Smooth muscle cell (in vitro differentiated cells): ENCODE data around the gene ALDOA. TPM values are rescaled to one million over a fixed set of nuclear protein-coding genes. Genes with fewer than 3 reads are reported as not detected.

Experiments used
- DNase-seq: peaks from one replicate; lab custom pipeline; 2025; ENCODE audit not compliant: unreplicated experiment; lab: John Stamatoyannopoulos, UW
- H2AFZ ChIP-seq: fragments of 200-600 bp; sonication (generic); 2 replicates; pipeline ENCODE4 v1.6.0; 2016; ENCODE audit warnings: antibody characterized with exemption, low read depth, mild to moderate bottlenecking
- H3F3A ChIP-seq: fragments of 200-600 bp; sonication (generic); 2 replicates; pipeline ENCODE4 v1.6.0; 2017; ENCODE audit warnings: antibody characterized with exemption, low read depth
- H3K27ac ChIP-seq: fragments of 200-600 bp; sonication (generic); 2 replicates; pipeline ENCODE4 v1.5.1; 2016; ENCODE audit warnings: low read depth, mild to moderate bottlenecking
- H3K27me3 ChIP-seq: fragments of 200-600 bp; sonication (generic); 2 replicates; pipeline ENCODE4 v1.6.1; 2016; ENCODE audit warnings: low read depth, mild to moderate bottlenecking
- H3K36me3 ChIP-seq: fragments of 200-600 bp; sonication (generic); 2 replicates; pipeline ENCODE4 v1.5.1; 2016; ENCODE audit warnings: low read depth
- H3K4me1 ChIP-seq: fragments of 200-600 bp; sonication (generic); 2 replicates; pipeline ENCODE4 v1.5.1; 2016; ENCODE audit warnings: low read depth
- H3K4me2 ChIP-seq: fragments of 200-600 bp; sonication (generic); 2 replicates; pipeline ENCODE4 v1.6.0; 2016; ENCODE audit warnings: mild to moderate bottlenecking
- H3K4me3 ChIP-seq: fragments of 200-600 bp; sonication (generic); 2 replicates; pipeline ENCODE4 v1.5.1; 2016; ENCODE audit warnings: mild to moderate bottlenecking
- H3K79me2 ChIP-seq: fragments of 200-600 bp; sonication (generic); 2 replicates; pipeline ENCODE4 v1.6.0; 2016; ENCODE audit warnings: low read depth, mild to moderate bottlenecking
- H3K9ac ChIP-seq: fragments of 200-600 bp; sonication (generic); 2 replicates; pipeline ENCODE4 v1.6.0; 2016; ENCODE audit warnings: low read depth
- H3K9me3 ChIP-seq: fragments of 200-600 bp; sonication (generic); replicated peaks from 2 replicates; pipeline ENCODE4 v1.5.1; 2016; ENCODE audit warnings: low read depth
- H4K20me1 ChIP-seq: fragments of 200-600 bp; sonication (generic); 2 replicates; pipeline ENCODE4 v1.6.0; 2016; ENCODE audit warnings: low read depth
- CTCF ChIP-seq: fragments of 200-600 bp; sonication (generic); IDR thresholded peaks from 2 replicates; pipeline ENCODE4 v1.5.1; 2017; ENCODE audit warnings: borderline replicate concordance, mild to moderate bottlenecking, antibody characterized with exemption; ENCODE audit not compliant: insufficient read depth, poor library complexity, severe bottlenecking
- WGBS: methylation state at CpG from one replicate; pipeline ENCODE4 v1.1.7; 2016; ENCODE audit warnings: low lambda C conversion rate; 5-methylcytosine and 5-hydroxymethylcytosine counted together
- polyA plus RNA-seq: library from polyadenylated mRNA; unstranded; fragments of >200 nt; fragmentation: Nextera tagmentation; extraction: Ambion mirVana; gene quantifications from 2 replicates; pipeline ENCODE4 v1.2.1, GENCODE V29; 2016
- total RNA-seq: library from RNA; depleted of rRNA; stranded (reverse); fragments of >200 nt; gene quantifications from 2 replicates; pipeline ENCODE4 v1.2.3, GENCODE V29; 2014

The ALDOA gene
- total and polyA plus RNA-seq, 2 experiments from 2014 or later = 1,146 to 2,856 TPM

- no peak for TF ChIP-seq CTCF
- WGBS = 96% methylated on average over 29 of the region's 31 CpGs
- peak overlapping the region; percentile 45 for H3K27ac ChIP-seq
- H3F3A ChIP-seq = peaks cover 57% of the 10 kb centered on the region
- H3K4me2 ChIP-seq = peak overlapping the region; percentile 98
- H2AFZ ChIP-seq = no peak overlapping the region
- no peak overlapping the region for H3K9ac ChIP-seq
- no peaks in the 10 kb centered on the region for H3K36me3 ChIP-seq
- no peak overlapping the region for H3K4me3 ChIP-seq
- DNase-seq = no peak
- H3K27me3 ChIP-seq = no peaks in the 10 kb centered on the region
- no peaks in the 10 kb centered on the region for H3K9me3 ChIP-seq
- peaks cover 18% of the 10 kb centered on the region for H3K4me1 ChIP-seq
- H3K79me2 ChIP-seq = peaks cover 64% of the 10 kb centered on the region
- H4K20me1 ChIP-seq = peaks cover 69% of the 10 kb centered on the region
Measured at GRCh38 chr16:30069611-30070462, 4.3 kb downstream of the ALDOA start.

GRCh38 chr16:30070490-30070889 is 4.9 kb downstream of the ALDOA start:
- Histone ChIP-seq H3K27ac (peak overlapping the region; percentile 45), H3K27me3 (no peaks in the 10 kb centered on the region), H3K9ac (no peak overlapping the region), H3K9me3 (no peaks in the 10 kb centered on the region), H4K20me1 (peaks cover 69% of the 10 kb centered on the region), H3F3A (peaks cover 61% of the 10 kb centered on the region), H2AFZ (no peak overlapping the region), H3K79me2 (peaks cover 64% of the 10 kb centered on the region), H3K4me2 (peak overlapping the region; percentile 98), H3K36me3 (no peaks in the 10 kb centered on the region), H3K4me1 (peaks cover 18% of the 10 kb centered on the region), H3K4me3 (no peak overlapping the region)
- DNase-seq = no peak
- no peak for TF ChIP-seq CTCF

GRCh38 chr16:30075503-30076275 is 10.1 kb downstream of the ALDOA start, which contains the start of gene PPP4C:
PPP4C (plus strand) TSS chr16:30075994; CDS start chr16:30076378, 384 bp downstream.
- Histone ChIP-seq H4K20me1 (peaks cover 51% of the 10 kb centered on the region), H3K4me2 (peak within 1 kb of the TSS; percentile 98), H3K27ac (peak within 1 kb of the TSS; percentile 75), H3K4me1 (peaks cover 11% of the 10 kb centered on the region), H3K9me3 (no peaks in the 10 kb centered on the region), H3K79me2 (peaks cover 56% of the 10 kb centered on the region), H3K4me3 (peak within 1 kb of the TSS; percentile 83), H3F3A (peaks cover 27% of the 10 kb centered on the region), H3K9ac (peak within 1 kb of the TSS; percentile 97), H3K27me3 (no peaks in the 10 kb centered on the region), H3K36me3 (no peaks in the 10 kb centered on the region), H2AFZ (no peak within 1 kb of the TSS)
- WGBS = 4% methylated on average over 55 of the region's 67 CpGs
- no peak for TF ChIP-seq CTCF
- peak; percentile 58 for DNase-seq
